MM.1S (cell line): ENCODE data around the gene EPB41.

ENCODE experiments used
- DNase-seq: peaks from one replicate; pipeline ENCODE4 v3.0.0-alpha.2; 2015
- H2AFZ ChIP-seq: fragments of 300-600 bp; sonication (generic); 2 replicates; pipeline ENCODE4 v1.6.0; 2016; ENCODE audit warnings: antibody characterized with exemption, low read length
- H3F3A ChIP-seq: fragments of 300-600 bp; sonication (generic); 2 replicates; pipeline ENCODE4 v1.6.1; 2016; ENCODE audit warnings: mild to moderate bottlenecking, antibody characterized with exemption, low read length, moderate library complexity, mixed read lengths; ENCODE audit not compliant: insufficient read depth
- H3K27ac ChIP-seq: fragments of 300-600 bp; sonication (generic); 2 replicates; pipeline ENCODE4 v1.5.1; 2016; ENCODE audit warnings: mild to moderate bottlenecking, low read length
- H3K27me3 ChIP-seq: fragments of 300-600 bp; sonication (generic); replicated peaks from 2 replicates; pipeline ENCODE4 v1.6.0; 2016; ENCODE audit warnings: low read length; ENCODE audit not compliant: insufficient read depth
- H3K36me3 ChIP-seq: fragments of 300-600 bp; sonication (generic); replicated peaks from 2 replicates; pipeline ENCODE4 v1.6.1; 2016; ENCODE audit warnings: mild to moderate bottlenecking, low read length, mixed read lengths; ENCODE audit not compliant: insufficient read depth
- H3K4me1 ChIP-seq: fragments of 300-600 bp; sonication (generic); 2 replicates; pipeline ENCODE4 v1.6.1; 2016; ENCODE audit warnings: low read length, mixed read lengths
- H3K4me2 ChIP-seq: fragments of 300-600 bp; sonication (generic); 2 replicates; pipeline ENCODE4 v1.6.0; 2016; ENCODE audit warnings: low read depth, low read length
- H3K4me3 ChIP-seq: fragments of 300-600 bp; sonication (generic); 2 replicates; pipeline ENCODE4 v1.5.1; 2016; ENCODE audit warnings: low read length, mixed read lengths
- H3K79me2 ChIP-seq: fragments of 300-600 bp; sonication (generic); 2 replicates; pipeline ENCODE4 v1.6.1; 2016; ENCODE audit warnings: mixed run types, low read length, mixed read lengths
- H3K9ac ChIP-seq: fragments of 300-600 bp; sonication (generic); 2 replicates; pipeline ENCODE4 v1.6.1; 2016; ENCODE audit warnings: low read length, mixed read lengths
- H3K9me2 ChIP-seq: fragments of 300-600 bp; sonication (generic); replicated peaks from 2 replicates; pipeline ENCODE4 v1.6.1; 2016; ENCODE audit warnings: mild to moderate bottlenecking, low read length, mixed read lengths; ENCODE audit not compliant: insufficient read depth
- H3K9me3 ChIP-seq: fragments of 300-600 bp; sonication (generic); replicated peaks from 2 replicates; pipeline ENCODE4 v1.6.1; 2016; ENCODE audit warnings: mild to moderate bottlenecking, low read length, mixed read lengths; ENCODE audit not compliant: insufficient read depth
- H4K20me1 ChIP-seq: fragments of 300-600 bp; sonication (generic); 2 replicates; pipeline ENCODE4 v1.6.1; 2016; ENCODE audit warnings: mild to moderate bottlenecking, low read length, moderate library complexity, mixed read lengths; ENCODE audit not compliant: insufficient read depth
- EZH2 ChIP-seq: fragments of 300-600 bp; sonication (generic); optimal IDR thresholded peaks from 2 replicates; pipeline ENCODE3; 2017; ENCODE audit warnings: low read depth, mild to moderate bottlenecking, antibody characterized with exemption, low read length, mixed read lengths
- EZH2phosphoT487 ChIP-seq: fragments of 300-600 bp; sonication (generic); IDR thresholded peaks from 2 replicates; pipeline ENCODE4 v1.6.1; 2018; ENCODE audit warnings: antibody characterized with exemption, low read length
- TF ChIP-seq, protein P1 (sequence below): fragments of 300-600 bp; sonication (generic); IDR thresholded peaks from 2 replicates; pipeline ENCODE4 v1.5.1; 2016; ENCODE audit warnings: antibody characterized with exemption, low read length, mixed read lengths

EPB41 gene

DNA sequence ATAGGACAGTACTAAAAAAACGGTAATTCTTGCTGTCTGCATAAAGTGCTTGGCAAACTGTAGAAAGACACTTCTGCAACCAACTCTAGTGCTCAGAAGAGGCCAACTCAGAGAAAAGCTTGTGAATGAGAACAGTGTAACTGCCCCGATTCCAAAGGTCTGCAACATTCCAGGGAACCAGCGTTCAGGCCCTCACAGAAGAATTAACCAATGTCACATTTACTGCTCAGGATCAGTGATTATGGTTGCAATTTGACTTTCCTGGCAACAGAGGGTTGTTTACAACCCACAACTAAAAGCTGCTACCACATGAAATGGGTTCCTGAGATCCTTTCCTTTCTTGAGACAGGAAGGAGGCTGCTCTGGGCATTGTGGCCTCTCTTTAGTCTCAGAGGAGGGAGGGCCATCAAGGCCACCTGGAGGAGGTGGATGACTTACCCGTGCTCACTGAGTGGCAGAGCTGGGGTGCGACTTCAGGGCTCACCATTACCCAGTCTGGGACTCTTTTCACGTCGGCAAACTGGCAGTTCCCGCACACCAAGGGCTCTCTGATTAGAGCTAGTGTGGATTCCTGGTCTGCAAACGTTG, 252.0 kb downstream of the EPB41 start:
- Histone ChIP-seq H3F3A (0 out of 2 replicates have a peak, but pooled peaks cover under 1% of the 10 kb centered on the region), H2AFZ (no peak overlapping the region), H3K27ac (no peak overlapping the region), H3K4me3 (no peak overlapping the region), H3K36me3 (peaks cover 10% of the 10 kb centered on the region; the same call in 1 of the 2 replicates), H3K9me2 (no peaks in the 10 kb centered on the region), H3K4me2 (no peak overlapping the region), H3K9me3 (no peaks in the 10 kb centered on the region), H4K20me1 (peaks cover 80% of the 10 kb centered on the region), H3K27me3 (no peaks in the 10 kb centered on the region), H3K79me2 (peaks cover 100% of the 10 kb centered on the region), H3K4me1 (no peaks in the 10 kb centered on the region), H3K9ac (no peak overlapping the region)
- DNase-seq: no peak
- TF ChIP-seq EZH2phosphoT487: no peak

DNA sequence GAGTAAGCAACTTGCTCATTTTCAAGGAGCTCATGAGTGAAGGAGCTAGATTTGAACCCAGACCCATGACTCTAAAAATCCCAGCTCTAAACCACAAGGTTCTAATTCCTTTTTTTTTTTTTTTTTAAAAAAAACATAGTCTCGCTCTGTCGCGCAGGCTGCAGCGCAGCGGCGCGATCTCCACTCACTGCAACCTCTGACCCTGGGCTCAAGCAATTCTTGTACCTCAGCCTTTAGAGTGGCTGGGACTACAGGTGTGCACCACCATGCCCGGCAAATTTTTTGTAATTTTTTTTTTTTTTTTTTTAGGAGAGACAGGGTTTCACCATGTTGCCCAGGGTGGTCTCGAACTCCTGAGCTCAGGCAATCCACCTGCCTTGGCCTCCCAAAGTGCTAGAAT, 253.5 kb downstream of the EPB41 start:
- H3K27ac ChIP-seq: no peak overlapping the region
- no peak for DNase-seq
- H4K20me1 ChIP-seq: peaks cover 84% of the 10 kb centered on the region
- H3F3A ChIP-seq: 0 out of 2 replicates have a peak, but pooled peaks cover 7% of the 10 kb centered on the region
- no peak overlapping the region for H3K9ac ChIP-seq
- H3K4me2 ChIP-seq: no peak overlapping the region
- peaks cover 100% of the 10 kb centered on the region for H3K79me2 ChIP-seq
- H3K9me2 ChIP-seq: no peaks in the 10 kb centered on the region
- H3K4me3 ChIP-seq: no peak overlapping the region
- no peak overlapping the region for H2AFZ ChIP-seq
- no peaks in the 10 kb centered on the region; the same call in 1 of the 2 replicates for H3K4me1 ChIP-seq
- H3K9me3 ChIP-seq: no peaks in the 10 kb centered on the region
- TF ChIP-seq, protein P1, sequence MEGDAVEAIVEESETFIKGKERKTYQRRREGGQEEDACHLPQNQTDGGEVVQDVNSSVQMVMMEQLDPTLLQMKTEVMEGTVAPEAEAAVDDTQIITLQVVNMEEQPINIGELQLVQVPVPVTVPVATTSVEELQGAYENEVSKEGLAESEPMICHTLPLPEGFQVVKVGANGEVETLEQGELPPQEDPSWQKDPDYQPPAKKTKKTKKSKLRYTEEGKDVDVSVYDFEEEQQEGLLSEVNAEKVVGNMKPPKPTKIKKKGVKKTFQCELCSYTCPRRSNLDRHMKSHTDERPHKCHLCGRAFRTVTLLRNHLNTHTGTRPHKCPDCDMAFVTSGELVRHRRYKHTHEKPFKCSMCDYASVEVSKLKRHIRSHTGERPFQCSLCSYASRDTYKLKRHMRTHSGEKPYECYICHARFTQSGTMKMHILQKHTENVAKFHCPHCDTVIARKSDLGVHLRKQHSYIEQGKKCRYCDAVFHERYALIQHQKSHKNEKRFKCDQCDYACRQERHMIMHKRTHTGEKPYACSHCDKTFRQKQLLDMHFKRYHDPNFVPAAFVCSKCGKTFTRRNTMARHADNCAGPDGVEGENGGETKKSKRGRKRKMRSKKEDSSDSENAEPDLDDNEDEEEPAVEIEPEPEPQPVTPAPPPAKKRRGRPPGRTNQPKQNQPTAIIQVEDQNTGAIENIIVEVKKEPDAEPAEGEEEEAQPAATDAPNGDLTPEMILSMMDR: no peak
- TF ChIP-seq EZH2 (no peak), EZH2phosphoT487 (no peak)
- peaks cover 10% of the 10 kb centered on the region; the same call in 1 of the 2 replicates for H3K36me3 ChIP-seq
- H3K27me3 ChIP-seq: no peaks in the 10 kb centered on the region
